ENCODE results near the gene TPD52L1.

The TPD52L1 gene

GRCh38 chr6:125203395-125203794 is 49.8 kb downstream of the TPD52L1 start:
- H3K9ac ChIP-seq (ENCODE audit: low read depth in 1 of 2, low read length in 2 of 2): no peak overlapping the region
- no peaks in the 10 kb centered on the region for H3K36me3 ChIP-seq (ENCODE audit: control insufficient read depth in 2 of 2, insufficient read depth in 2 of 2, low read length in 2 of 2)
- H3K4me1 ChIP-seq (ENCODE audit: control insufficient read depth in 2 of 2, insufficient read depth in 2 of 2, low read length in 2 of 2): peaks cover 0 to 6% of the 10 kb centered on the region in 2 donors
- no peak overlapping the region for H3K27ac ChIP-seq (ENCODE audit: low read depth in 2 of 2, low read length in 2 of 2)
- H3K4me3 ChIP-seq (ENCODE audit: low read length in 2 of 2): no peak overlapping the region
- no peaks in the 10 kb centered on the region for H3K9me3 ChIP-seq (ENCODE audit: control insufficient read depth in 2 of 2, low read length in 2 of 2)
- no peaks in the 10 kb centered on the region for H3K27me3 ChIP-seq (ENCODE audit: control insufficient read depth in 2 of 2, insufficient read depth in 2 of 2, low read length in 2 of 2)

GRCh38 chr6:125205931-125206330 is 52.4 kb downstream of the TPD52L1 start:
- peaks cover 0 to 5% of the 10 kb centered on the region in 2 donors for H3K4me1 ChIP-seq (ENCODE audit: control insufficient read depth in 2 of 2, insufficient read depth in 2 of 2, low read length in 2 of 2)
- H3K4me3 ChIP-seq (ENCODE audit: low read length in 2 of 2): no peak overlapping the region
- no peaks in the 10 kb centered on the region for H3K9me3 ChIP-seq (ENCODE audit: control insufficient read depth in 2 of 2, low read length in 2 of 2)
- H3K36me3 ChIP-seq (ENCODE audit: control insufficient read depth in 2 of 2, insufficient read depth in 2 of 2, low read length in 2 of 2): no peaks in the 10 kb centered on the region
- H3K27me3 ChIP-seq (ENCODE audit: control insufficient read depth in 2 of 2, insufficient read depth in 2 of 2, low read length in 2 of 2): no peaks in the 10 kb centered on the region
- no peak overlapping the region for H3K9ac ChIP-seq (ENCODE audit: low read depth in 1 of 2, low read length in 2 of 2)
- no peak overlapping the region for H3K27ac ChIP-seq (ENCODE audit: low read depth in 2 of 2, low read length in 2 of 2)

GRCh38 chr6:125206389-125206788 is 52.8 kb downstream of the TPD52L1 start:
- Histone ChIP-seq H3K27ac (ENCODE audit: low read depth in 2 of 2, low read length in 2 of 2) (no peak overlapping the region), H3K4me3 (ENCODE audit: low read length in 2 of 2) (no peak overlapping the region), H3K4me1 (ENCODE audit: control insufficient read depth in 2 of 2, insufficient read depth in 2 of 2, low read length in 2 of 2) (peaks cover 0 to 5% of the 10 kb centered on the region in 2 donors), H3K9ac (ENCODE audit: low read depth in 1 of 2, low read length in 2 of 2) (no peak overlapping the region), H3K27me3 (ENCODE audit: control insufficient read depth in 2 of 2, insufficient read depth in 2 of 2, low read length in 2 of 2) (no peaks in the 10 kb centered on the region), H3K9me3 (ENCODE audit: control insufficient read depth in 2 of 2, low read length in 2 of 2) (no peaks in the 10 kb centered on the region), H3K36me3 (ENCODE audit: control insufficient read depth in 2 of 2, insufficient read depth in 2 of 2, low read length in 2 of 2) (no peaks in the 10 kb centered on the region)

GRCh38 chr6:125207956-125208355 is 54.4 kb downstream of the TPD52L1 start:
- Histone ChIP-seq H3K9ac (ENCODE audit: low read depth in 1 of 2, low read length in 2 of 2) (no peak overlapping the region), H3K27ac (ENCODE audit: low read depth in 2 of 2, low read length in 2 of 2) (no peak overlapping the region), H3K9me3 (ENCODE audit: control insufficient read depth in 2 of 2, low read length in 2 of 2) (no peaks in the 10 kb centered on the region), H3K4me3 (ENCODE audit: low read length in 2 of 2) (no peak overlapping the region), H3K27me3 (ENCODE audit: control insufficient read depth in 2 of 2, insufficient read depth in 2 of 2, low read length in 2 of 2) (no peaks in the 10 kb centered on the region), H3K36me3 (ENCODE audit: control insufficient read depth in 2 of 2, insufficient read depth in 2 of 2, low read length in 2 of 2) (no peaks in the 10 kb centered on the region), H3K4me1 (ENCODE audit: control insufficient read depth in 2 of 2, insufficient read depth in 2 of 2, low read length in 2 of 2) (no peaks in the 10 kb centered on the region)

- H3K4me1 ChIP-seq (ENCODE audit: control insufficient read depth in 2 of 2, insufficient read depth in 2 of 2, low read length in 2 of 2): no peaks in the 10 kb centered on the region
- no peak overlapping the region for H3K27ac ChIP-seq (ENCODE audit: low read depth in 2 of 2, low read length in 2 of 2)
- no peaks in the 10 kb centered on the region for H3K9me3 ChIP-seq (ENCODE audit: control insufficient read depth in 2 of 2, low read length in 2 of 2)
- no peak overlapping the region for H3K4me3 ChIP-seq (ENCODE audit: low read length in 2 of 2)
- no peaks in the 10 kb centered on the region for H3K36me3 ChIP-seq (ENCODE audit: control insufficient read depth in 2 of 2, insufficient read depth in 2 of 2, low read length in 2 of 2)
- no peak overlapping the region for H3K9ac ChIP-seq (ENCODE audit: low read depth in 1 of 2, low read length in 2 of 2)
- H3K27me3 ChIP-seq (ENCODE audit: control insufficient read depth in 2 of 2, insufficient read depth in 2 of 2, low read length in 2 of 2): no peaks in the 10 kb centered on the region
Observed at GRCh38 chr6:125208625-125209249, 55.2 kb downstream of the TPD52L1 start.

- no peak overlapping the region for H3K9ac ChIP-seq (ENCODE audit: low read depth in 1 of 2, low read length in 2 of 2)
- no peaks in the 10 kb centered on the region for H3K36me3 ChIP-seq (ENCODE audit: control insufficient read depth in 2 of 2, insufficient read depth in 2 of 2, low read length in 2 of 2)
- no peak overlapping the region for H3K27ac ChIP-seq (ENCODE audit: low read depth in 2 of 2, low read length in 2 of 2)
- H3K4me3 ChIP-seq (ENCODE audit: low read length in 2 of 2): no peak overlapping the region
- no peaks in the 10 kb centered on the region for H3K4me1 ChIP-seq (ENCODE audit: control insufficient read depth in 2 of 2, insufficient read depth in 2 of 2, low read length in 2 of 2)
- no peaks in the 10 kb centered on the region for H3K9me3 ChIP-seq (ENCODE audit: control insufficient read depth in 2 of 2, low read length in 2 of 2)
- no peaks in the 10 kb centered on the region for H3K27me3 ChIP-seq (ENCODE audit: control insufficient read depth in 2 of 2, insufficient read depth in 2 of 2, low read length in 2 of 2)
Observed at GRCh38 chr6:125210667-125211066, 57.1 kb downstream of the TPD52L1 start.

- H3K9ac ChIP-seq (ENCODE audit: low read depth in 1 of 2, low read length in 2 of 2): no peak overlapping the region
- no peaks in the 10 kb centered on the region for H3K4me1 ChIP-seq (ENCODE audit: control insufficient read depth in 2 of 2, insufficient read depth in 2 of 2, low read length in 2 of 2)
- no peaks in the 10 kb centered on the region for H3K9me3 ChIP-seq (ENCODE audit: control insufficient read depth in 2 of 2, low read length in 2 of 2)
- H3K36me3 ChIP-seq (ENCODE audit: control insufficient read depth in 2 of 2, insufficient read depth in 2 of 2, low read length in 2 of 2): no peaks in the 10 kb centered on the region
- no peak overlapping the region for H3K4me3 ChIP-seq (ENCODE audit: low read length in 2 of 2)
- no peak overlapping the region for H3K27ac ChIP-seq (ENCODE audit: low read depth in 2 of 2, low read length in 2 of 2)
- H3K27me3 ChIP-seq (ENCODE audit: control insufficient read depth in 2 of 2, insufficient read depth in 2 of 2, low read length in 2 of 2): no peaks in the 10 kb centered on the region
Observed at GRCh38 chr6:125211352-125211751, 57.8 kb downstream of the TPD52L1 start.

GRCh38 chr6:125212377-125212776 is 58.8 kb downstream of the TPD52L1 start:
- Histone ChIP-seq H3K27me3 (ENCODE audit: control insufficient read depth in 2 of 2, insufficient read depth in 2 of 2, low read length in 2 of 2) (no peaks in the 10 kb centered on the region), H3K9ac (ENCODE audit: low read depth in 1 of 2, low read length in 2 of 2) (no peak overlapping the region), H3K9me3 (ENCODE audit: control insufficient read depth in 2 of 2, low read length in 2 of 2) (no peaks in the 10 kb centered on the region), H3K4me1 (ENCODE audit: control insufficient read depth in 2 of 2, insufficient read depth in 2 of 2, low read length in 2 of 2) (no peaks in the 10 kb centered on the region), H3K36me3 (ENCODE audit: control insufficient read depth in 2 of 2, insufficient read depth in 2 of 2, low read length in 2 of 2) (no peaks in the 10 kb centered on the region), H3K27ac (ENCODE audit: low read depth in 2 of 2, low read length in 2 of 2) (no peak overlapping the region), H3K4me3 (ENCODE audit: low read length in 2 of 2) (no peak overlapping the region)

GRCh38 chr6:125213939-125214338 is 60.4 kb downstream of the TPD52L1 start:
- Histone ChIP-seq H3K27ac (ENCODE audit: low read depth in 2 of 2, low read length in 2 of 2) (no peak overlapping the region), H3K9me3 (ENCODE audit: control insufficient read depth in 2 of 2, low read length in 2 of 2) (no peaks in the 10 kb centered on the region), H3K4me1 (ENCODE audit: control insufficient read depth in 2 of 2, insufficient read depth in 2 of 2, low read length in 2 of 2) (no peaks in the 10 kb centered on the region), H3K4me3 (ENCODE audit: low read length in 2 of 2) (no peak overlapping the region), H3K36me3 (ENCODE audit: control insufficient read depth in 2 of 2, insufficient read depth in 2 of 2, low read length in 2 of 2) (no peaks in the 10 kb centered on the region), H3K9ac (ENCODE audit: low read depth in 1 of 2, low read length in 2 of 2) (no peak overlapping the region), H3K27me3 (ENCODE audit: control insufficient read depth in 2 of 2, insufficient read depth in 2 of 2, low read length in 2 of 2) (no peaks in the 10 kb centered on the region)

- no peak overlapping the region for H3K27ac ChIP-seq (ENCODE audit: low read depth in 2 of 2, low read length in 2 of 2)
Observed at GRCh38 chr6:125215252-125215819, 61.8 kb downstream of the TPD52L1 start.

More at GRCh38 chr6:125215252-125215819, 61.8 kb downstream of the TPD52L1 start:
- no peaks in the 10 kb centered on the region for H3K9me3 ChIP-seq (ENCODE audit: control insufficient read depth in 2 of 2, low read length in 2 of 2)
- H3K4me1 ChIP-seq (ENCODE audit: control insufficient read depth in 2 of 2, insufficient read depth in 2 of 2, low read length in 2 of 2): no peaks in the 10 kb centered on the region
- no peaks in the 10 kb centered on the region for H3K27me3 ChIP-seq (ENCODE audit: control insufficient read depth in 2 of 2, insufficient read depth in 2 of 2, low read length in 2 of 2)
- H3K4me3 ChIP-seq (ENCODE audit: low read length in 2 of 2): no peak overlapping the region
- H3K9ac ChIP-seq (ENCODE audit: low read depth in 1 of 2, low read length in 2 of 2): no peak overlapping the region
- no peaks in the 10 kb centered on the region for H3K36me3 ChIP-seq (ENCODE audit: control insufficient read depth in 2 of 2, insufficient read depth in 2 of 2, low read length in 2 of 2)
